A673 (cell line): ENCODE results near the gene NLGN3.

ENCODE experiments used
- CTCF ChIP-seq: fragments of 300-800, 200-600 bp; sonication (generic); conservative IDR thresholded peaks from 2 replicates; pipeline ENCODE4 v1.5.1; 2017; ENCODE audit warnings: low read depth, mild to moderate bottlenecking, antibody characterized with exemption, low read length, moderate library complexity, mixed read lengths
- EZH2 ChIP-seq: fragments of 200-600 bp; sonication (generic); IDR thresholded peaks from 2 replicates; pipeline ENCODE4 v1.6.1; 2017; ENCODE audit warnings: borderline replicate concordance, low read depth, mild to moderate bottlenecking, mixed read lengths, antibody characterized with exemption, low read length; ENCODE audit not compliant: poor library complexity, severe bottlenecking

DNA sequence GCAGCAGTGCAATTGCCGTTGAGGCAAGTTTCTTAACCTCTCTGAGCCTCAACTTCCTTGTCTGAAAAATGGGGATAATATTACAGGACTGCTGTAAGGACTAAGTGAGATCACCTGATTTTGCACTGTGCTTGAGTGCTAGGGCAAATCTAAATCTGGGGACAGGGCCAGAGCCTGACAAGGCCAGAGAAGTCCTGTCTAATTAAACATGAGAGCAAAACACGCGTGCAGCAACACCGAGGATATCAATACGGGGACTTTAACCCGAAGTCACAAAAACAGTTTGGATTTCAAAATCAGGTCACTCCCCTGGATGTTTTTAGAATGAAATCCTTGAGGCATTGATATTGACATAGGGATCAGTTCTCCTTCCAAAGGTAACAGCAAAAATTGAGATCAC lies 72.7 kb downstream of the NLGN3 start:
- TF ChIP-seq CTCF (no peak), EZH2 (no peak)
